ENCODE measurements around the gene ASB9.
"Not testable (repeated sequence)": the region's sequence is repeated elsewhere in the genome, so short reads cannot be mapped to it uniquely, and the experiment has no call there.

Gene ASB9

GRCh38 chrX:15269618-15270521 lies at the start of gene ASB9:
TSS of gene ASB9 (minus strand) at chrX:15270083. CDS start at chrX:15269874, 209 bp downstream.
- peak; percentile 39 for DNase-seq (ENCODE audit: low spot score)

- no peak for DNase-seq (ENCODE audit: low spot score)
Observed at GRCh38 chrX:15319075-15319474, 49.2 kb upstream of the ASB9 start.

GRCh38 chrX:15315509-15315908 lies 45.6 kb upstream of the ASB9 start, which contains the start of gene ASB11:
TSS of gene ASB11 (minus strand) at chrX:15315640. CDS start at chrX:15315605, 35 bp downstream.
- DNase-seq (ENCODE audit: low spot score): no peak

- no peak for DNase-seq (ENCODE audit: low spot score)
Observed at GRCh38 chrX:15314472-15314871, 44.6 kb upstream of the ASB9 start.

- DNase-seq (ENCODE audit: low spot score): no peak
Observed at GRCh38 chrX:15311119-15311518, 41.2 kb upstream of the ASB9 start.

GRCh38 chrX:15310117-15310516 lies 40.2 kb upstream of the ASB9 start:
- peak; percentile 12 for DNase-seq (ENCODE audit: low spot score)

- DNase-seq (ENCODE audit: low spot score): not testable (repeated sequence)
Observed at GRCh38 chrX:15305899-15306298, 36.0 kb upstream of the ASB9 start.

GRCh38 chrX:15301924-15302323 lies 32.0 kb upstream of the ASB9 start:
- DNase-seq (ENCODE audit: low spot score): peak; percentile 23

GRCh38 chrX:15299941-15300851 lies 30.3 kb upstream of the ASB9 start:
- DNase-seq (ENCODE audit: low spot score): peak; percentile 25

GRCh38 chrX:15298780-15299179 lies 28.9 kb upstream of the ASB9 start:
- DNase-seq (ENCODE audit: low spot score): no peak

GRCh38 chrX:15298201-15298600 lies 28.3 kb upstream of the ASB9 start:
- DNase-seq (ENCODE audit: low spot score): no peak

- no peak for DNase-seq (ENCODE audit: low spot score)
Observed at GRCh38 chrX:15293451-15293850, 23.6 kb upstream of the ASB9 start.

GRCh38 chrX:15292861-15293260 lies 23.0 kb upstream of the ASB9 start:
- no peak for DNase-seq (ENCODE audit: low spot score)

- DNase-seq (ENCODE audit: low spot score): no peak
Observed at GRCh38 chrX:15277604-15278003, 7.7 kb upstream of the ASB9 start.

GRCh38 chrX:15274946-15275345 lies 5.1 kb upstream of the ASB9 start:
- DNase-seq (ENCODE audit: low spot score): no peak

GRCh38 chrX:15273275-15273674 lies 3.4 kb upstream of the ASB9 start:
- DNase-seq (ENCODE audit: low spot score): not testable (repeated sequence)

GRCh38 chrX:15271757-15272156 lies 1.9 kb upstream of the ASB9 start:
- no peak for DNase-seq (ENCODE audit: low spot score)

- DNase-seq (ENCODE audit: low spot score): no peak
Observed at GRCh38 chrX:15269120-15269519, 763 bp downstream of the ASB9 start.

GRCh38 chrX:15254852-15255251 lies 15.0 kb downstream of the ASB9 start:
- DNase-seq (ENCODE audit: low spot score): no peak

- DNase-seq (ENCODE audit: low spot score): no peak
Observed at GRCh38 chrX:15245896-15246295, 24.0 kb downstream of the ASB9 start.

GRCh38 chrX:15244421-15244820 lies 25.5 kb downstream of the ASB9 start:
- DNase-seq (ENCODE audit: low spot score): no peak

GRCh38 chrX:15242899-15243555 lies 26.9 kb downstream of the ASB9 start:
- DNase-seq (ENCODE audit: low spot score): peak; percentile 62
